Measurements from ENCODE around the gene OBSL1. TPM values are rescaled to one million over a fixed set of nuclear protein-coding genes. Genes with fewer than 3 reads are reported as not detected.

Gene OBSL1
- total RNA-seq, 1 experiment from 2014 or later, result not detected

GRCh38 chr2:219613461-219614070 lies 42.2 kb upstream of the OBSL1 start:
- DNase-seq, result no peak
- no peak overlapping the region for H3K27ac ChIP-seq (ENCODE audit: low read length)
- H4K20me1 ChIP-seq (ENCODE audit: insufficient read depth, low read depth, low read length), result no peaks in the 10 kb centered on the region
- no peak overlapping the region for H3K4me2 ChIP-seq (ENCODE audit: low read depth, low read length, poor library complexity, severe bottlenecking)
- H3K9me3 ChIP-seq (ENCODE audit: low read length), result no peaks in the 10 kb centered on the region
- peaks cover 11% of the 10 kb centered on the region for H3K4me1 ChIP-seq (ENCODE audit: low read length)
- H3K4me3 ChIP-seq (ENCODE audit: low read length), result no peak overlapping the region
- H3K9ac ChIP-seq (ENCODE audit: low read length), result no peak overlapping the region
- no peaks in the 10 kb centered on the region for H3K79me2 ChIP-seq (ENCODE audit: low read length)
- no peaks in the 10 kb centered on the region for H3K27me3 ChIP-seq (ENCODE audit: low read length)
- H2AFZ ChIP-seq (ENCODE audit: low read length), result no peak overlapping the region
- H3K9me2 ChIP-seq (replicated peaks; ENCODE audit: insufficient read depth, low read length), result no peaks in the 10 kb centered on the region
- H3K36me3 ChIP-seq (ENCODE audit: insufficient read depth, low read length), result no peaks in the 10 kb centered on the region

GRCh38 chr2:219612577-219613286 lies 41.4 kb upstream of the OBSL1 start:
- no peaks in the 10 kb centered on the region for H3K79me2 ChIP-seq (ENCODE audit: low read length)
- no peaks in the 10 kb centered on the region for H3K36me3 ChIP-seq (ENCODE audit: insufficient read depth, low read length)
- H3K9ac ChIP-seq (ENCODE audit: low read length), result no peak overlapping the region
- H3K4me3 ChIP-seq (ENCODE audit: low read length), result no peak overlapping the region
- DNase-seq, result peak; percentile 59
- no peak overlapping the region for H3K4me2 ChIP-seq (ENCODE audit: low read depth, low read length, poor library complexity, severe bottlenecking)
- no peaks in the 10 kb centered on the region for H4K20me1 ChIP-seq (ENCODE audit: insufficient read depth, low read depth, low read length)
- no peaks in the 10 kb centered on the region for H3K9me3 ChIP-seq (ENCODE audit: low read length)
- H3K27ac ChIP-seq (ENCODE audit: low read length), result no peak overlapping the region
- no peak overlapping the region for H2AFZ ChIP-seq (ENCODE audit: low read length)
- peaks cover 11% of the 10 kb centered on the region for H3K4me1 ChIP-seq (ENCODE audit: low read length)
- no peaks in the 10 kb centered on the region for H3K9me2 ChIP-seq (replicated peaks; ENCODE audit: insufficient read depth, low read length)
- no peaks in the 10 kb centered on the region for H3K27me3 ChIP-seq (ENCODE audit: low read length)

GRCh38 chr2:219611866-219612576 lies 40.7 kb upstream of the OBSL1 start:
- H3K36me3 ChIP-seq (ENCODE audit: insufficient read depth, low read length), result no peaks in the 10 kb centered on the region
- no peak for DNase-seq
- H3K9me2 ChIP-seq (replicated peaks; ENCODE audit: insufficient read depth, low read length), result no peaks in the 10 kb centered on the region

GRCh38 chr2:219611306-219611705 lies 40.0 kb upstream of the OBSL1 start:
- DNase-seq, result no peak
- Histone ChIP-seq H3K27ac (ENCODE audit: low read length) (no peak overlapping the region), H3K4me3 (ENCODE audit: low read length) (no peak overlapping the region), H3K4me2 (ENCODE audit: low read depth, low read length, poor library complexity, severe bottlenecking) (no peak overlapping the region), H3K79me2 (ENCODE audit: low read length) (no peaks in the 10 kb centered on the region), H3K9me2 (replicated peaks; ENCODE audit: insufficient read depth, low read length) (no peaks in the 10 kb centered on the region), H3K4me1 (ENCODE audit: low read length) (peaks cover 11% of the 10 kb centered on the region), H3K9ac (ENCODE audit: low read length) (no peak overlapping the region), H4K20me1 (ENCODE audit: insufficient read depth, low read depth, low read length) (no peaks in the 10 kb centered on the region), H2AFZ (ENCODE audit: low read length) (no peak overlapping the region), H3K27me3 (ENCODE audit: low read length) (no peaks in the 10 kb centered on the region), H3K36me3 (ENCODE audit: insufficient read depth, low read length) (no peaks in the 10 kb centered on the region), H3K9me3 (ENCODE audit: low read length) (no peaks in the 10 kb centered on the region)

More at GRCh38 chr2:219611866-219612576, 40.7 kb upstream of the OBSL1 start:
- no peak overlapping the region for H3K4me2 ChIP-seq (ENCODE audit: low read depth, low read length, poor library complexity, severe bottlenecking)
- no peak overlapping the region for H3K4me3 ChIP-seq (ENCODE audit: low read length)
- H3K9ac ChIP-seq (ENCODE audit: low read length), result no peak overlapping the region
- H2AFZ ChIP-seq (ENCODE audit: low read length), result no peak overlapping the region
- H3K27ac ChIP-seq (ENCODE audit: low read length), result no peak overlapping the region
- no peaks in the 10 kb centered on the region for H3K9me3 ChIP-seq (ENCODE audit: low read length)
- no peaks in the 10 kb centered on the region for H3K79me2 ChIP-seq (ENCODE audit: low read length)
- no peaks in the 10 kb centered on the region for H4K20me1 ChIP-seq (ENCODE audit: insufficient read depth, low read depth, low read length)
- no peaks in the 10 kb centered on the region for H3K27me3 ChIP-seq (ENCODE audit: low read length)
- peaks cover 11% of the 10 kb centered on the region for H3K4me1 ChIP-seq (ENCODE audit: low read length)

GRCh38 chr2:219609149-219609750 lies 37.9 kb upstream of the OBSL1 start:
- Histone ChIP-seq H3K4me3 (ENCODE audit: low read length) (no peak overlapping the region), H3K9me3 (ENCODE audit: low read length) (no peaks in the 10 kb centered on the region), H3K4me1 (ENCODE audit: low read length) (peaks cover 11% of the 10 kb centered on the region), H3K27me3 (ENCODE audit: low read length) (no peaks in the 10 kb centered on the region), H3K36me3 (ENCODE audit: insufficient read depth, low read length) (0 out of 2 replicates have a peak, but pooled peaks cover 2% of the 10 kb centered on the region), H3K27ac (ENCODE audit: low read length) (no peak overlapping the region), H4K20me1 (ENCODE audit: insufficient read depth, low read depth, low read length) (no peaks in the 10 kb centered on the region), H3K79me2 (ENCODE audit: low read length) (no peaks in the 10 kb centered on the region), H3K9me2 (replicated peaks; ENCODE audit: insufficient read depth, low read length) (no peaks in the 10 kb centered on the region), H2AFZ (ENCODE audit: low read length) (no peak overlapping the region), H3K4me2 (ENCODE audit: low read depth, low read length, poor library complexity, severe bottlenecking) (no peak overlapping the region), H3K9ac (ENCODE audit: low read length) (no peak overlapping the region)
- DNase-seq, result no peak

- no peaks in the 10 kb centered on the region for H3K79me2 ChIP-seq (ENCODE audit: low read length)
- H4K20me1 ChIP-seq (ENCODE audit: insufficient read depth, low read depth, low read length), result no peaks in the 10 kb centered on the region
- no peak overlapping the region for H2AFZ ChIP-seq (ENCODE audit: low read length)
- H3K4me1 ChIP-seq (ENCODE audit: low read length), result peaks cover 11% of the 10 kb centered on the region
- 0 out of 2 replicates have a peak, but pooled peaks cover 3% of the 10 kb centered on the region for H3K36me3 ChIP-seq (ENCODE audit: insufficient read depth, low read length)
- H3K9ac ChIP-seq (ENCODE audit: low read length), result no peak overlapping the region
- no peak for DNase-seq
- H3K4me3 ChIP-seq (ENCODE audit: low read length), result no peak overlapping the region
- no peaks in the 10 kb centered on the region for H3K27me3 ChIP-seq (ENCODE audit: low read length)
- no peak overlapping the region for H3K27ac ChIP-seq (ENCODE audit: low read length)
- H3K4me2 ChIP-seq (ENCODE audit: low read depth, low read length, poor library complexity, severe bottlenecking), result no peak overlapping the region
- H3K9me2 ChIP-seq (replicated peaks; ENCODE audit: insufficient read depth, low read length), result no peaks in the 10 kb centered on the region
- H3K9me3 ChIP-seq (ENCODE audit: low read length), result no peaks in the 10 kb centered on the region
These were observed 37.1 kb upstream of the OBSL1 start for GRCh38 chr2:219608399-219608964.

GRCh38 chr2:219607931-219608330 lies 36.6 kb upstream of the OBSL1 start:
- Histone ChIP-seq H3K4me2 (ENCODE audit: low read depth, low read length, poor library complexity, severe bottlenecking) (no peak overlapping the region), H3K36me3 (ENCODE audit: insufficient read depth, low read length) (0 out of 2 replicates have a peak, but pooled peaks cover 3% of the 10 kb centered on the region), H3K9me2 (replicated peaks; ENCODE audit: insufficient read depth, low read length) (no peaks in the 10 kb centered on the region), H3K9ac (ENCODE audit: low read length) (no peak overlapping the region), H4K20me1 (ENCODE audit: insufficient read depth, low read depth, low read length) (no peaks in the 10 kb centered on the region), H3K27me3 (ENCODE audit: low read length) (no peaks in the 10 kb centered on the region), H3K27ac (ENCODE audit: low read length) (no peak overlapping the region), H3K4me1 (ENCODE audit: low read length) (peaks cover 9% of the 10 kb centered on the region), H3K4me3 (ENCODE audit: low read length) (no peak overlapping the region), H3K79me2 (ENCODE audit: low read length) (no peaks in the 10 kb centered on the region), H2AFZ (ENCODE audit: low read length) (no peak overlapping the region), H3K9me3 (ENCODE audit: low read length) (no peaks in the 10 kb centered on the region)
- DNase-seq, result no peak

GRCh38 chr2:219605607-219605954 lies 34.2 kb upstream of the OBSL1 start:
- no peak overlapping the region for H3K27ac ChIP-seq (ENCODE audit: low read length)
- H2AFZ ChIP-seq (ENCODE audit: low read length), result no peak overlapping the region
- H3K27me3 ChIP-seq (ENCODE audit: low read length), result no peaks in the 10 kb centered on the region
- no peaks in the 10 kb centered on the region for H3K9me2 ChIP-seq (replicated peaks; ENCODE audit: insufficient read depth, low read length)
- no peak overlapping the region for H3K4me3 ChIP-seq (ENCODE audit: low read length)
- 0 out of 2 replicates have a peak, but pooled peaks cover 3% of the 10 kb centered on the region for H3K36me3 ChIP-seq (ENCODE audit: insufficient read depth, low read length)
- no peak for DNase-seq
- H3K9ac ChIP-seq (ENCODE audit: low read length), result no peak overlapping the region
- H3K4me2 ChIP-seq (ENCODE audit: low read depth, low read length, poor library complexity, severe bottlenecking), result no peak overlapping the region
- no peaks in the 10 kb centered on the region for H4K20me1 ChIP-seq (ENCODE audit: insufficient read depth, low read depth, low read length)
- H3K79me2 ChIP-seq (ENCODE audit: low read length), result no peaks in the 10 kb centered on the region
- H3K4me1 ChIP-seq (ENCODE audit: low read length), result no peaks in the 10 kb centered on the region
- H3K9me3 ChIP-seq (ENCODE audit: low read length), result no peaks in the 10 kb centered on the region

All from Karpas-422 (cell line).